K562 (cell line): ENCODE results near the gene OMP. TPM values are rescaled to one million over a fixed set of nuclear protein-coding genes. Genes with fewer than 3 reads are reported as not detected.

Source experiments
- BHLHE40 ChIP-seq: IDR thresholded peaks from 2 replicates; pipeline ENCODE4 v1.6.1; 2011; ENCODE audit warnings: low read length, improper control_type of control experiment
- BMI1 ChIP-seq: fragments of 150-350 bp; IDR thresholded peaks from 2 replicates; pipeline ENCODE4 v1.6.1; 2014; ENCODE audit warnings: low read length
- CC2D1A ChIP-seq: fragments of 450-650 bp; IDR thresholded peaks from 2 replicates; pipeline ENCODE4 v1.6.1; 2017; ENCODE audit warnings: mild to moderate bottlenecking
- FOXA3 ChIP-seq, 2 experiments: fragments of 450-650 bp in 1 of 2; sonication (generic) in 1 of 2; formaldehyde crosslinking; IDR thresholded peaks in 1 of 2; conservative IDR thresholded peaks in 1 of 2; 2 replicates each; pipeline versions ENCODE4 v1.4.0 to v1.8.0; 2020 to 2022; ENCODE audit warnings: mild to moderate bottlenecking in 2 of 2, missing genetic modification reagents in 1 of 2
- GTF2E2 ChIP-seq: fragments of 200-800 bp; sonication (Bioruptor generic); IDR thresholded peaks from 2 replicates; pipeline ENCODE4 v1.6.1; 2016; ENCODE audit warnings: missing genetic modification characterization, missing compliant biosample characterization
- HIVEP1 ChIP-seq: fragments of 250-450 bp; sonication (Bioruptor Pico); IDR thresholded peaks from 2 replicates; pipeline ENCODE4 v1.4.0; 2020; ENCODE audit warnings: mild to moderate bottlenecking
- KLF13 ChIP-seq: fragments of 450-650 bp; IDR thresholded peaks from 2 replicates; pipeline ENCODE4 v1.6.1; 2016; ENCODE audit warnings: missing genetic modification characterization, low read depth, mild to moderate bottlenecking, missing compliant biosample characterization, moderate library complexity, borderline replicate concordance
- MLX ChIP-seq, 2 experiments: fragments of 450-650 bp in 1 of 2; sonication (generic) in 1 of 2; formaldehyde crosslinking; conservative IDR thresholded peaks; 2 replicates each; pipeline versions ENCODE4 v1.4.0 to v1.8.1; 2020 to 2022; ENCODE audit warnings: mild to moderate bottlenecking in 1 of 2, missing genetic modification reagents in 1 of 2
- MYC ChIP-seq, 2 experiments: fragments of 250-450 bp in 1 of 2; sonication (Bioruptor Pico) in 1 of 2; IDR thresholded peaks; 2 replicates each; pipeline versions ENCODE4 v1.5.1 to v1.6.1; 2012 to 2021; ENCODE audit warnings: low read depth in 2 of 2, borderline replicate concordance in 1 of 2, improper control_type of control experiment in 1 of 2, low read length in 1 of 2, mild to moderate bottlenecking in 1 of 2, moderate library complexity in 1 of 2
- NCOA2 ChIP-seq, 2 experiments: fragments of 450-650 bp; IDR thresholded peaks; 2 replicates each; pipeline ENCODE4 v1.6.1; 2018; ENCODE audit warnings: mild to moderate bottlenecking in 2 of 2, moderate library complexity in 1 of 2; ENCODE audit not compliant: partially characterized antibody in 2 of 2
- NR1H2 ChIP-seq: sonication (generic); formaldehyde crosslinking; IDR thresholded peaks from 2 replicates; pipeline ENCODE4 v1.4.0; 2020; ENCODE audit warnings: mild to moderate bottlenecking, missing genetic modification reagents
- POLR2B ChIP-seq: fragments of 450-650 bp; IDR thresholded peaks from 2 replicates; pipeline ENCODE4 v1.6.1; 2018; ENCODE audit warnings: low read depth; ENCODE audit not compliant: partially characterized antibody
- POLR2G ChIP-seq: fragments of 200-400 bp; formaldehyde crosslinking; IDR thresholded peaks from 2 replicates; pipeline ENCODE4 v1.6.1; 2017; ENCODE audit warnings: low read depth, mild to moderate bottlenecking, antibody characterized with exemption, low read length, moderate library complexity
- SMARCB1 ChIP-seq: IDR thresholded peaks from 2 replicates; pipeline ENCODE4 v1.6.1; 2011; ENCODE audit warnings: improper control_type of control experiment, low read depth; ENCODE audit not compliant: insufficient read length
- SNIP1 ChIP-seq: fragments of 450-650 bp; IDR thresholded peaks from 2 replicates; pipeline ENCODE4 v1.7.1; 2017; ENCODE audit warnings: low read depth, mild to moderate bottlenecking
- SRSF7 ChIP-seq: fragments of 200-400 bp; formaldehyde crosslinking; optimal IDR thresholded peaks from 2 replicates; pipeline ENCODE3; 2017; ENCODE audit warnings: mild to moderate bottlenecking, low read depth, low read length
- ZNF175 ChIP-seq: fragments of 200-800 bp; sonication (Bioruptor generic); IDR thresholded peaks from 2 replicates; pipeline ENCODE4 v1.6.1; 2016; ENCODE audit warnings: low read depth, mild to moderate bottlenecking, missing genetic modification characterization, missing compliant biosample characterization
- ZNF212 ChIP-seq: fragments of 450-650 bp; formaldehyde crosslinking; IDR thresholded peaks from 2 replicates; pipeline ENCODE4 v1.4.0; 2020; ENCODE audit warnings: mild to moderate bottlenecking
- ZNF24 ChIP-seq: fragments of 450-650 bp; IDR thresholded peaks from 2 replicates; pipeline ENCODE4 v1.6.1; 2016
- ZNF316 ChIP-seq: fragments of 450-650 bp; IDR thresholded peaks from 2 replicates; pipeline ENCODE4 v1.6.1; 2016
- ZNF785 ChIP-seq: fragments of 250-450 bp; sonication (Bioruptor Pico); IDR thresholded peaks from 2 replicates; pipeline ENCODE4 v1.4.0; 2020; ENCODE audit warnings: mild to moderate bottlenecking
- polyA plus RNA-seq, 8 experiments: library from polyadenylated mRNA; depleted of rRNA in 4 of 8; stranded (reverse) in 5 of 8; unstranded in 3 of 8; fragments of >200 nt; fragmentation: Nextera tagmentation in 2 of 8; fragmentation: Illumina TruSeq in 1 of 8; extraction: Ambion mirVana in 2 of 8; extraction: Trizol in 1 of 8; gene quantifications; 2 replicates each; pipeline versions ENCODE4 v1.2.1 to v1.2.3, GENCODE V29; 2011 to 2014; ENCODE audit warnings: inconsistent platforms in 1 of 8, missing spikeins in 1 of 8
- total RNA-seq, 7 experiments: library from RNA; depleted of rRNA in 6 of 7; stranded (reverse); fragments of >200 nt in 6 of 7; fragmentation: Illumina TruSeq in 2 of 7; extraction: Trizol in 2 of 7; gene quantifications; 2 replicates each; pipeline versions ENCODE4 v1.2.1 to v1.2.3, GENCODE V29; 2011 to 2021; ENCODE audit warnings: low replicate concordance in 1 of 7
- TF ChIP-seq, protein P1 (sequence below): sonication (generic); IDR thresholded peaks from 2 replicates; pipeline ENCODE4 v1.6.1; 2016
- TF ChIP-seq, protein P2 (sequence below): fragments of 450-650 bp; IDR thresholded peaks from 2 replicates; pipeline ENCODE4 v1.6.1; 2017; ENCODE audit warnings: mild to moderate bottlenecking, moderate library complexity
- TF ChIP-seq, protein P3 (sequence below): fragments of 250-450 bp; sonication (Bioruptor Pico); IDR thresholded peaks from 2 replicates; pipeline ENCODE4 v1.4.0; 2020; ENCODE audit warnings: mild to moderate bottlenecking, moderate library complexity, borderline replicate concordance

Gene OMP
- total and polyA plus RNA-seq, 9 of the 15 experiments (the other 6 are each of a cell fraction or from before 2014, with no cell fraction given), result not detected

DNA sequence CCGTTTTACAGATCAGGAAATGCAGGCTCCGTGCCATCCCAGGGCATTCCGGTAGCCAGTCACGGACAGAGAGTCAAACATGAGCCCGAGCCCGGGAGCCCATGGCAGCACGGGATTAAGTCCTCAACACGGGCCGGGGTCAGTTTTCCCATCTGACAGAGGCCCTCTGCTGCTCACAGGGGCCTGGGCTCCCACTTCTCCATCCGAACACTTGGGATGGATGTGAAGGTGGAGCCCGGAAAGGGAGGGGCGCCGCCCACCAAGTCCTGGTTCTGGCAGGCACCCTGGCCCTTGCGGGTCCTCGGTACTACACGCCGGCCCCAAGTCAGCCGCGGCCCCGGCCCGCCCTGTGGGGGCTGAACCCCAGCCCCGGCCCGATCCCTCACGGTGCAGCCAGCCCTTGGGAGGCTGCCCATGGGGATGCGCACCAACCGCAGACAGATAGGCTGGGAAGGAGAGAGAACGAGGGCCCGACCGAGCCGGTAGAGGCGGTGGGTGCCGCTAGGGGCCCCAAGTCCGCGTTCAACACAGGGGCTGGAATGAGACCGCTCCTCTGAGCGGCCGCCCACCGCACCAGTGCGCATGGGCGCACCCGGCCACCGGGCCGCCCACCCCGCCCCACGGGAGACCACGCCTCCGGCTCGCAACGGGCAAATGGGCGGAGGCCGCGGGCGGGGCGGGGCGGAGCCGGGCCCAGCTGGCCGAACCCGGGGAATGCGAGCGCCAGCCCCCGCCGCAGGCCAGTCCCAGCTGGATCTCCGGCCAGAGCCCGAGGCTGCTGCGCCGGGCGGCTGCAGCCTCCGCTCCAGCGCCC is 36.2 kb upstream of the OMP start, which contains the start of gene CAPN5 (continued):
- TF ChIP-seq MYC (IDR thresholded peaks at IDR 0.05; ENCODE audit: low read depth, low read length) (0 out of 2 replicates have a peak, but pooled peaks have one; percentile 23), MYC (CRISPR knock-in tag; IDR thresholded peaks at IDR 0.05; ENCODE audit: borderline replicate concordance, low read depth) (no peak), ZNF785 (no peak), ZNF24 (no peak), GTF2E2 (tag) (no peak), CC2D1A (no peak), SRSF7 (no peak), ZNF212 (CRISPR knock-in tag) (no peak), ZNF175 (no peak), MLX (CRISPR knock-in tag; conservative IDR thresholded peaks at IDR 0.05) (no peak), HIVEP1 (CRISPR knock-in tag) (no peak), KLF13 (tag) (no peak), SNIP1 (no peak), NR1H2 (CRISPR knock-in tag) (no peak), NCOA2 (IDR thresholded peaks at IDR 0.05; ENCODE audit: partially characterized antibody in 2 of 2) (no peak), BMI1 (no peak), POLR2G (peak; percentile 71), POLR2B (no peak), FOXA3 (CRISPR knock-in tag; conservative IDR thresholded peaks at IDR 0.05 in 1 of 2, IDR thresholded peaks at IDR 0.05 in 1 of 2) (no peak), SMARCB1 (no peak), ZNF316 (no peak), BHLHE40 (no peak)
- TF ChIP-seq, protein P1, sequence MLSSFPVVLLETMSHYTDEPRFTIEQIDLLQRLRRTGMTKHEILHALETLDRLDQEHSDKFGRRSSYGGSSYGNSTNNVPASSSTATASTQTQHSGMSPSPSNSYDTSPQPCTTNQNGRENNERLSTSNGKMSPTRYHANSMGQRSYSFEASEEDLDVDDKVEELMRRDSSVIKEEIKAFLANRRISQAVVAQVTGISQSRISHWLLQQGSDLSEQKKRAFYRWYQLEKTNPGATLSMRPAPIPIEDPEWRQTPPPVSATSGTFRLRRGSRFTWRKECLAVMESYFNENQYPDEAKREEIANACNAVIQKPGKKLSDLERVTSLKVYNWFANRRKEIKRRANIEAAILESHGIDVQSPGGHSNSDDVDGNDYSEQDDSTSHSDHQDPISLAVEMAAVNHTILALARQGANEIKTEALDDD, result no peak
- TF ChIP-seq, protein P2, sequence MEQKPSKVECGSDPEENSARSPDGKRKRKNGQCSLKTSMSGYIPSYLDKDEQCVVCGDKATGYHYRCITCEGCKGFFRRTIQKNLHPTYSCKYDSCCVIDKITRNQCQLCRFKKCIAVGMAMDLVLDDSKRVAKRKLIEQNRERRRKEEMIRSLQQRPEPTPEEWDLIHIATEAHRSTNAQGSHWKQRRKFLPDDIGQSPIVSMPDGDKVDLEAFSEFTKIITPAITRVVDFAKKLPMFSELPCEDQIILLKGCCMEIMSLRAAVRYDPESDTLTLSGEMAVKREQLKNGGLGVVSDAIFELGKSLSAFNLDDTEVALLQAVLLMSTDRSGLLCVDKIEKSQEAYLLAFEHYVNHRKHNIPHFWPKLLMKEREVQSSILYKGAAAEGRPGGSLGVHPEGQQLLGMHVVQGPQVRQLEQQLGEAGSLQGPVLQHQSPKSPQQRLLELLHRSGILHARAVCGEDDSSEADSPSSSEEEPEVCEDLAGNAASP, result no peak
- TF ChIP-seq, protein P3, sequence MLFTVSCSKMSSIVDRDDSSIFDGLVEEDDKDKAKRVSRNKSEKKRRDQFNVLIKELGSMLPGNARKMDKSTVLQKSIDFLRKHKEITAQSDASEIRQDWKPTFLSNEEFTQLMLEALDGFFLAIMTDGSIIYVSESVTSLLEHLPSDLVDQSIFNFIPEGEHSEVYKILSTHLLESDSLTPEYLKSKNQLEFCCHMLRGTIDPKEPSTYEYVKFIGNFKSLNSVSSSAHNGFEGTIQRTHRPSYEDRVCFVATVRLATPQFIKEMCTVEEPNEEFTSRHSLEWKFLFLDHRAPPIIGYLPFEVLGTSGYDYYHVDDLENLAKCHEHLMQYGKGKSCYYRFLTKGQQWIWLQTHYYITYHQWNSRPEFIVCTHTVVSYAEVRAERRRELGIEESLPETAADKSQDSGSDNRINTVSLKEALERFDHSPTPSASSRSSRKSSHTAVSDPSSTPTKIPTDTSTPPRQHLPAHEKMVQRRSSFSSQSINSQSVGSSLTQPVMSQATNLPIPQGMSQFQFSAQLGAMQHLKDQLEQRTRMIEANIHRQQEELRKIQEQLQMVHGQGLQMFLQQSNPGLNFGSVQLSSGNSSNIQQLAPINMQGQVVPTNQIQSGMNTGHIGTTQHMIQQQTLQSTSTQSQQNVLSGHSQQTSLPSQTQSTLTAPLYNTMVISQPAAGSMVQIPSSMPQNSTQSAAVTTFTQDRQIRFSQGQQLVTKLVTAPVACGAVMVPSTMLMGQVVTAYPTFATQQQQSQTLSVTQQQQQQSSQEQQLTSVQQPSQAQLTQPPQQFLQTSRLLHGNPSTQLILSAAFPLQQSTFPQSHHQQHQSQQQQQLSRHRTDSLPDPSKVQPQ (CRISPR knock-in tag), result no peak
